NB4 (cell line): ENCODE data around the gene JOSD2.

Experiments used
- DNase-seq: peaks from one replicate; pipeline ENCODE4 v3.0.0; 2010; ENCODE audit warnings: low read depth
- H3K4me3 ChIP-seq: one replicate; pipeline ENCODE4 v1.5.1; 2011; ENCODE audit warnings: mild to moderate bottlenecking, low read depth, low read length, moderate library complexity
- CTCF ChIP-seq: IDR thresholded peaks from one replicate; pipeline ENCODE4 v1.5.1; 2012; ENCODE audit warnings: low read depth, low read length
- MAX ChIP-seq: IDR thresholded peaks from 2 replicates; pipeline ENCODE4 v1.6.1; 2011; ENCODE audit warnings: low read depth, low read length
- MYC ChIP-seq: IDR thresholded peaks from 2 replicates; pipeline ENCODE4 v1.6.1; 2011; ENCODE audit warnings: low read depth, low read length
- POLR2A ChIP-seq: IDR thresholded peaks from 2 replicates; pipeline ENCODE4 v1.6.1; 2011; ENCODE audit warnings: mild to moderate bottlenecking; ENCODE audit not compliant: insufficient read length; ENCODE audit errors: extremely low read depth

JOSD2 gene

DNA sequence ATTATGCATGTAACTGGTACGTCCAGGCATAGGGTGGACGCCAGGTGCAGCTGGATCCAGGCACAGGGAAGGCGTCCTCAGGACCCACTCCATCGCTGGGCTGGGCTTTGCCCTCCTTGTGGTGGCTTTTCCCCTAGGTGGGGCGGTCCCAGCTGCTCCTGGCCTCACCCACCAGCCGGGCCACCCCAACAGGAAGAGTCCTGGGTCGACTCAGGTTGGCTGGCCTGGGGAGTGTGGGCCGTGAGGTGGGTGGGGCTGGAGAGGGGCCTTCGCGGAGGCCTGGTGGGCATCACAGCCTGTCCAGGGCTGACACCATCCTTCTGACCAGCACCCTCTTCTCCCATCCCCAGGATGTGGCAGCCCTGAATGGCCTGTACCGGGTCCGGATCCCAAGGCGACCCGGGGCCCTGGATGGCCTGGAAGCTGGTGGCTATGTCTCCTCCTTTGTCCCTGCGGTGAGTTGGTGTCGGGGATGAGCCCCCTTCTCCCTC lies 31.2 kb downstream of the JOSD2 start:
- no peak overlapping the region for H3K4me3 ChIP-seq
- TF ChIP-seq MAX (no peak), CTCF (no peak)
- DNase-seq: no peak

GRCh38 chr19:50478901-50479715 lies 31.9 kb downstream of the JOSD2 start:
- H3K4me3 ChIP-seq: no peak overlapping the region
- TF ChIP-seq POLR2A: no peak
- peak; percentile 36 for TF ChIP-seq CTCF
- peak; percentile 21; the same call in 1 of the 2 replicates for TF ChIP-seq MYC
- peak; percentile 56 for TF ChIP-seq MAX
- no peak for DNase-seq

DNA sequence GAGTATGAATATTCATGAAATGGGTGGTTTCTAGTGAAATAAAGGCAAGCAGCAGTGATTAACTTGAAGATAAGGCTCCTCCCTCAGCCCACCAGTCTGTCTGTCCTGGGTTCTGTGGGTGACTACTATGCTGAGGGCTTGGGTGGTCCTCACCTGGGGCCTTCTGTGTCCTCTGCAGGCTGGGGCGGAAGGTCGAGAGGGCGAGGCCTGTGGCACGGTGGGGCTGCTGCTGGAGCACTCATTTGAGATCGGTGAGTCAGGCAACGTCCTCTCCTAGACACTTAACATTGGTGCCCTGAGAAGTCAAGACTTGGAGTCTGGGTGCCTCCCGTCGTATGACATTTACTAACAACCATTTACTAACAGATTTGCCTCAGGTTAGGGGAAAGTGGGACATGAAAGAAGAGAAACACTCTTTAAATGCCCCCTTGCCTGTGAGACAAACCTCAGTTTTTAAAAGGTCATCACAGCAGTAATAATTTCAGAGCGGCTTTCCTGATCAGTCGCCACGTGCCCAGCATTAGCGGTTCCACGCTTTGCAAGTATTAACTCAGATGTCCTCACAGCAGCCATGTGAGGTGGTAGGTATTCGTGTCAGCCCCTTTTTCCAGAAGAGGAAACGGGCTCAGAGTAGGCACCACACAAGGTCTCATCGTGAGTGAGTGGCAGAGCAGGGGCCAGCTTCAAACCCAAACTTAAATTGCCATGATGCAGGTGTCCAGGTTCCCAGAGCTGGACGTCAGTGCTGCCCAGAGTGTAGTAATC lies 33.1 kb downstream of the JOSD2 start:
- no peak for DNase-seq
- no peak for TF ChIP-seq POLR2A
- no peak for TF ChIP-seq MYC
- no peak for TF ChIP-seq MAX
- TF ChIP-seq CTCF: no peak
- no peak overlapping the region for H3K4me3 ChIP-seq

DNA sequence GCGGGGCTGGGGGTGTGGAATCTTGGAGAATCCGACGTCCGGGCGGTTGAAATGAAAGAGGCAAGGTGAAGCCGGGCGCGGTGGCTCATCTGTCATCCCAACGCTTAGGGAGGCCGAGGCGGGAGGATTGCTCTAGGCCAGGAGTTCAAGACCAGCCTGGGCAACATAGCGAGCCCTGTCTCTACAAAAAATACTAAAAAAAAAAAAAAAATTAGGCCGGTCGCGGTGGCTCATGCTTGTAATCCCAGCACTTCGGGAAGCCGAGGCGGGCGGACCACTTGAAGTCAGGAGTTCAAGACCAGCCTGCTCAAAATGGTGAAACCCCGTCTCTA lies 34.1 kb downstream of the JOSD2 start:
- no peak for DNase-seq
- no peak for TF ChIP-seq MYC
- TF ChIP-seq MAX: no peak
- no peak for TF ChIP-seq CTCF
- TF ChIP-seq POLR2A: no peak
- peak overlapping the region; percentile 44 for H3K4me3 ChIP-seq

GRCh38 chr19:50476224-50476906 lies 34.6 kb downstream of the JOSD2 start, which contains the start of the genes EMC10 and GARIN5A:
Gene EMC10, plus strand, starts transcription at chr19:50476507. Its CDS starts 38 bp downstream, at chr19:50476545.
Gene GARIN5A, minus strand, starts transcription at chr19:50476848. Its CDS starts 460 bp downstream, at chr19:50476388.
- DNase-seq: peak; percentile 51
- TF ChIP-seq POLR2A (no peak), MAX (no peak), MYC (no peak), CTCF (no peak)
- H3K4me3 ChIP-seq: peak within 1 kb of the TSS; percentile 44
